PFSK-1 (cell line): ENCODE data around the gene PTPN6.

Experiments
- FOXP2 ChIP-seq: optimal IDR thresholded peaks from 2 replicates; pipeline ENCODE3; 2011; ENCODE audit warnings: borderline replicate concordance, control low read depth, inconsistent platforms; ENCODE audit not compliant: insufficient read depth; ENCODE audit errors: extremely low read length, extremely low read depth
- POLR2AphosphoS5 ChIP-seq: IDR thresholded peaks from 2 replicates; pipeline ENCODE4 v1.6.1; 2012; ENCODE audit warnings: low read depth, mild to moderate bottlenecking, control low read depth, low read length, moderate library complexity
- REST ChIP-seq, 2 experiments: IDR thresholded peaks; 2 replicates each; pipeline versions ENCODE4 v1.6.1 to v1.8.0; 2011 to 2012; ENCODE audit warnings: low read depth in 2 of 2, low read length in 2 of 2, control low read depth in 1 of 2, inconsistent platforms in 1 of 2, mild to moderate bottlenecking in 1 of 2, moderate library complexity in 1 of 2; ENCODE audit not compliant: insufficient read depth in 1 of 2
- SIN3A ChIP-seq: IDR thresholded peaks from 2 replicates; pipeline ENCODE4 v1.6.1; 2012; ENCODE audit warnings: mild to moderate bottlenecking, low read length, moderate library complexity, borderline replicate concordance; ENCODE audit not compliant: insufficient read depth
- TAF1 ChIP-seq: IDR thresholded peaks from 2 replicates; pipeline ENCODE4 v1.6.1; 2012; ENCODE audit warnings: low read length, control low read depth, borderline replicate concordance; ENCODE audit not compliant: insufficient read depth

The PTPN6 gene

GRCh38 chr12:6952121-6952862 lies 1.1 kb downstream of the PTPN6 start:
- TF ChIP-seq POLR2AphosphoS5 (no peak), TAF1 (no peak), REST (IDR thresholded peaks at IDR 0.05; ENCODE audit: insufficient read depth in 1 of 2, low read depth in 2 of 2, low read length in 2 of 2) (no peak)

GRCh38 chr12:6952863-6953441 lies 1.8 kb downstream of the PTPN6 start:
- no peak for TF ChIP-seq REST (IDR thresholded peaks at IDR 0.05; ENCODE audit: insufficient read depth in 1 of 2, low read depth in 2 of 2, low read length in 2 of 2)
- no peak for TF ChIP-seq FOXP2
- no peak for TF ChIP-seq POLR2AphosphoS5
- TF ChIP-seq TAF1: no peak
- no peak for TF ChIP-seq SIN3A

GRCh38 chr12:6953442-6954315 lies 2.5 kb downstream of the PTPN6 start:
- TF ChIP-seq TAF1 (no peak), FOXP2 (no peak), REST (IDR thresholded peaks at IDR 0.05; ENCODE audit: insufficient read depth in 1 of 2, low read depth in 2 of 2, low read length in 2 of 2) (no peak), POLR2AphosphoS5 (no peak), SIN3A (no peak)

GRCh38 chr12:6954316-6955107 lies 3.4 kb downstream of the PTPN6 start:
- TF ChIP-seq POLR2AphosphoS5: no peak
- TF ChIP-seq FOXP2: no peak
- TF ChIP-seq SIN3A: no peak
- no peak for TF ChIP-seq TAF1
- no peak for TF ChIP-seq REST (IDR thresholded peaks at IDR 0.05; ENCODE audit: insufficient read depth in 1 of 2, low read depth in 2 of 2, low read length in 2 of 2)
